Tibial artery (tissue), 4 donors: ENCODE measurements around the gene ZNF599.
A peak's percentile ranks its signal among the peaks of the same experiment; 100 is the strongest.

Source experiments
- DNase-seq, 2 donors: peaks; one replicate each; pipeline ENCODE4 v3.0.0-alpha.2; 2019
- H3K27ac ChIP-seq, 2 donors: fragments of 200-600 bp; sonication (generic) in 1 of 2; 1 replicate in 1 of 2; 2 replicates in 1 of 2; pipeline ENCODE4 v1.5.1; 2018 to 2019; ENCODE audit warnings: mild to moderate bottlenecking in 1 of 2
- H3K27me3 ChIP-seq, 2 donors: fragments of 200-600 bp; sonication (generic) in 1 of 2; one replicate each; pipeline versions ENCODE4 v1.5.1 to v1.6.0; 2016 to 2019
- H3K36me3 ChIP-seq, 3 donors: fragments of 200-600 bp; sonication (generic) in 2 of 3; one replicate each; pipeline ENCODE4 v1.5.1; 2016 to 2019; ENCODE audit warnings: mild to moderate bottlenecking in 2 of 3
- H3K4me1 ChIP-seq, 4 donors: fragments of 200-600 bp; sonication (generic) in 2 of 4; 1 replicate in 3 of 4; 2 replicates in 1 of 4; pipeline ENCODE4 v1.5.1; 2016 to 2019
- H3K4me3 ChIP-seq, 2 donors: fragments of 200-600 bp; sonication (generic) in 1 of 2; 1 replicate in 1 of 2; 2 replicates in 1 of 2; pipeline ENCODE4 v1.5.1; 2018 to 2019; ENCODE audit warnings: mild to moderate bottlenecking in 2 of 2
- H3K9me3 ChIP-seq, 3 donors: fragments of 200-600 bp; sonication (generic) in 1 of 3; one replicate each; pipeline ENCODE4 v1.5.1; 2016 to 2019
- intact Hi-C: fragments of 100-400 bp; cut with DNase I; formaldehyde crosslinking; loops from one replicate; pipeline ENCODE4 v1.15.0; 2023; ENCODE audit warnings: low total_unique reads
- TF ChIP-seq, protein P1 (sequence below), 2 experiments: fragments of 200-600 bp in 1 of 2; fragments of 450-650 bp in 1 of 2; IDR thresholded peaks; one replicate each; pipeline ENCODE4 v1.5.1; 2017 to 2019; ENCODE audit warnings: antibody characterized with exemption in 2 of 2, mild to moderate bottlenecking in 1 of 2, moderate library complexity in 1 of 2

The ZNF599 gene

DNA sequence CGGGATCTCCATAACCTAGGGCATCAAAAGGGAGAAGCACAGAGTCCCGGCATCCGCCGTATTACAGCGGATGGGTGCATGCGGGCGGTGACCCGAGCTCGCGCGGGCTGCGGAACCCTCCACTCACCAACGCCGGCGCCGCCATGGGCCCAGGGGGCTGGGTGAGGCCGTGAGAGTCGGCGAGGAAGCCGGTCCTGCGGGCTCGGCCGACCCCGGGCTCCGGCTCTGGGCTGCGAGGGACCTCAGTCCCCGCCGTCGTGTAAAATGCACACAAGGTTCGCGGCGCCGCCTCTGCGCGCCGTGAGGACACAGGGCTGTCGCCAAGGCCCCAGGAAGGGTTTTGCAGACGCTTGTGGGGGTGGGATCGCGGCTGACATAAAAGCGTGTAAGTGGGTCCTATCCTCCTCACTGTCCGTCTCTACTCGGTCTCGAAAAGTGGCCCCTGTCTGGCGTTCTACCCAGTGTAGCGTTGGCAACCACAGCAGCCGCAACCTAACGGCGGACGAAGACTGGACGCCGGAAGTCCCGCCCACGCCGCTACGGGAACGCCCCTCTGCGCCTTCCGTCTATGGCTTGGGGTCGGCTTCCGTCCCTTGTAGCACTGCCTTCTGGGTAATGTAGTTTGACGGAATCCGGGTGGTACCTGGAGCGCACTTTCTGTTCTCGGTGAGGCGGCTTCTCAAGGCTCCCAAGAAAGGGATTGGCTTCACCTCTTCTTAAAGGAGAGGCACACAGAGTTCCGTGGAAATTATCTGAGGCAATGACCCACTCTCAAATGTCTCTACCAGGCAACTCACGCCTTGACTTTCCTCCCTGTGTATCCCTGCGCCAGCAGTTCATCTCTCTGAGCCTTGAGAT lies at the start of gene ZNF599:
Gene ZNF599, minus strand, starts transcription at position 519 of the 858 bp plus-strand sequence. Its CDS starts 374 bp downstream, at position 145.
- TF ChIP-seq, protein P1, sequence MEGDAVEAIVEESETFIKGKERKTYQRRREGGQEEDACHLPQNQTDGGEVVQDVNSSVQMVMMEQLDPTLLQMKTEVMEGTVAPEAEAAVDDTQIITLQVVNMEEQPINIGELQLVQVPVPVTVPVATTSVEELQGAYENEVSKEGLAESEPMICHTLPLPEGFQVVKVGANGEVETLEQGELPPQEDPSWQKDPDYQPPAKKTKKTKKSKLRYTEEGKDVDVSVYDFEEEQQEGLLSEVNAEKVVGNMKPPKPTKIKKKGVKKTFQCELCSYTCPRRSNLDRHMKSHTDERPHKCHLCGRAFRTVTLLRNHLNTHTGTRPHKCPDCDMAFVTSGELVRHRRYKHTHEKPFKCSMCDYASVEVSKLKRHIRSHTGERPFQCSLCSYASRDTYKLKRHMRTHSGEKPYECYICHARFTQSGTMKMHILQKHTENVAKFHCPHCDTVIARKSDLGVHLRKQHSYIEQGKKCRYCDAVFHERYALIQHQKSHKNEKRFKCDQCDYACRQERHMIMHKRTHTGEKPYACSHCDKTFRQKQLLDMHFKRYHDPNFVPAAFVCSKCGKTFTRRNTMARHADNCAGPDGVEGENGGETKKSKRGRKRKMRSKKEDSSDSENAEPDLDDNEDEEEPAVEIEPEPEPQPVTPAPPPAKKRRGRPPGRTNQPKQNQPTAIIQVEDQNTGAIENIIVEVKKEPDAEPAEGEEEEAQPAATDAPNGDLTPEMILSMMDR (IDR thresholded peaks at IDR 0.05), result no peak
- DNase-seq, result peak; percentile 87 to 94
- H3K27me3 ChIP-seq, result no peaks in the 10 kb centered on the region
- peak within 1 kb of the TSS; percentile 76 to 82 for H3K4me3 ChIP-seq
- H3K9me3 ChIP-seq, result no peaks in the 10 kb centered on the region
- intact Hi-C loops, result loop anchor here (5.0 kb wide), 1 partner anchor 41 kb away; the partner anchor contains the start of gene ZNF181
- peaks cover 0 to 12% (median 10%) of the 10 kb centered on the region in 4 donors for H3K4me1 ChIP-seq
- H3K27ac ChIP-seq, result peak within 1 kb of the TSS; percentile 71 to 84
- peaks cover 17 to 26% (median 21%) of the 10 kb centered on the region in 3 donors for H3K36me3 ChIP-seq

DNA sequence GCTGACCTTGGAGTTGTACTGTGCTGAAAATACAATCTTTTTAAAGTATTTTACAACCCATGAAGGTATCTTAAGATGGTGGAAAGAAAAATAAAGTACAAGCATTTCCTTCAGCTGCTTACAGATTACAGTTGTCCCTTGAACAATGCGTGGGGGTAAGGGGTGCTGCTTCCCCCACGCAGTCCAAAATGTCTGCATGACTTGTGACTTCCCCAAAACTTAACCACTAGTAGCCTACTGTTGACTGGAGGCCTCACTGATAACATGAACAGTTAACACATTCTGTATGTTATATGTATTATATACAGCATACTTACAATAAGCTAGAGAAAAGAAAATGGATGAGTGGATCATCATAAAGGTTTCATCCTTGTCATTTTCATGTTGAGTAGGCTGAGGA lies 45.3 kb upstream of the ZNF599 start:
- no peak for DNase-seq
- Histone ChIP-seq H3K27ac (no peak overlapping the region), H3K27me3 (no peaks in the 10 kb centered on the region), H3K4me3 (no peak overlapping the region), H3K4me1 (no peaks in the 10 kb centered on the region), H3K36me3 (no peaks in the 10 kb centered on the region), H3K9me3 (no peaks in the 10 kb centered on the region)
- intact Hi-C loops, result no loop called here
- TF ChIP-seq, protein P1 (IDR thresholded peaks at IDR 0.05), result no peak

DNA sequence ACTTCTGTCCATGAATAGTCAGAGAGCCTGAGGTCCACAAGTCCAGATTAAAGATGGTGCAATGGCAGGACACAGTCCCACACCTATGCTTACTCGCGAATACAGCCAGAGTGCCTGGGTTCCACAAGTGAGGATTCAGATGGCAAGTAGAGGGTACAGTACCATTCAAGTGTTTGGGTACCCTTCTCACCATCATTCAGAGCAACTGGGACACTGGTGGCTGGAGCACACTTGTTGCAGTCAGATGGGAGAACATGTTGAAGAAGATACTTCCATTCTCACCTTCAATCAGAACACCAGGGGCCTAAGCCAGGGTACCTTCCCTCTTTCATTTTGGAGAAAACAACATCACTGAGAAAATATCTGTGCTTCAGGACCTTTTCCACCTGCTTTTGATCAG lies 43.7 kb upstream of the ZNF599 start:
- H3K9me3 ChIP-seq, result no peaks in the 10 kb centered on the region
- H3K4me1 ChIP-seq, result no peaks in the 10 kb centered on the region
- intact Hi-C loops, result no loop called here
- H3K36me3 ChIP-seq, result no peaks in the 10 kb centered on the region
- H3K27me3 ChIP-seq, result no peaks in the 10 kb centered on the region
- TF ChIP-seq, protein P1 (IDR thresholded peaks at IDR 0.05), result no peak
- no peak overlapping the region for H3K4me3 ChIP-seq
- no peak overlapping the region for H3K27ac ChIP-seq
- no peak for DNase-seq

DNA sequence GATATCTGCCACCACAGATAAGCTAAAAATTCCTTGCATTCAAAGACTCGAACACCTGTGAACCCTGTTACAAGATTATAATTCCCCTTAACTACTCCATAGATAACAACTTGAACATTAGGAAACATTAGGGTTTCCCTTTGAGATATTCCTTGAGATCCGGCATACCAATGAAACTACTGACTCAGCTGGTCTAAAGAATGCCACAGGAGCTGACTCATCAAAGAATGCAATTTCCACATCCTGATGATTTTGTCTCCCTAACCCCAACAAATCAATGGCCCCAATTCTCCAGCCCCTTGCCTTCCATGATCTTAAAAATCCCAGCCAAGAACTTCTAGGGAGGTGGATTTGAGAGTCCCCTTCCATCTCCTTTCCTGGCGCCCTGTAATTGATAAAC lies 35.6 kb upstream of the ZNF599 start:
- no peak for DNase-seq
- H3K9me3 ChIP-seq, result peaks cover 0 to 10% (median 4%) of the 10 kb centered on the region in 3 donors
- no peak overlapping the region for H3K4me3 ChIP-seq
- intact Hi-C loops, result no loop called here
- no peak overlapping the region for H3K27ac ChIP-seq
- no peaks in the 10 kb centered on the region for H3K4me1 ChIP-seq
- TF ChIP-seq, protein P1 (IDR thresholded peaks at IDR 0.05), result no peak
- no peaks in the 10 kb centered on the region for H3K36me3 ChIP-seq
- no peaks in the 10 kb centered on the region for H3K27me3 ChIP-seq

DNA sequence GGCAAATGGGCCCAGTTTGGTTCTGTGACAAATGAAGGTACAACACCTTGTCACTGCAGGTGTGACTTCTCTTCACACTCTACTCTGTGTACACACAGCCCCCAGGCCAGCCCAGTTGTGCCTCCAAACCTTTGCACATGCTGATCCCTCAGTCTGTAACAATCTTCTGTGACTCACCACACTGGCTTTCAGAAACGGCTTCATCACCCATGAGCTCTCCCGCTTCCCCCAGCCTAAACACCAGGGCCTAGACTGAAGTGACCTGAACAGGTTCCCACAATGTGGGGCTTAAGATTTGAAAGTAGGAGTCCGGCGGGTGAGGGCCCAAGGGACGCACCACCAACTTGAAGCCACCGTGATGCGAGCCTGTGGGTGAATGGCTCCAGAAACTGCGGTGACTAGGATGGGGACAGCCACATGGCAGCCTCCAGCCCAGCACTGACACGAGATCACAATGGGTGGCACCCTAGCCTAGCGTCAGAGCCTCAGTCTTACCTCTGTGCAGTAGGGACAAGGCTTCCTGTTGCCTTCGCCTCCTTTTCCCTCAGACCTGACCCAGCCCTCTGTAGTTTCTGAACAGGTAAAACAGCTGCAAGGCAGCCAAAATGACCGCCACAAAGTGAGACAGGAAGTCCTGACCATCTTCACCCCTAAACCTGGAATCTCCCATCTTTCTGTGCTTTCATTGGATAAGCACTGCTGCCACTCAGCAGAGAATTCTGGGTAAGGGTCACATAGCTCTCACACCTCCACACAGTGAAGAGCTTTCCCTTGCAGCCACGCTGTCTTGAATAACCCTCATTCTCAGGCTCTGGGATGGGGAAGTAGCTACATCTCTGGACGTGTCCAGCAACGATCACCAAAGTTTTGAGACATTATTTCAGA lies 34.2 kb upstream of the ZNF599 start:
- DNase-seq, result no peak
- no peak overlapping the region for H3K4me3 ChIP-seq
- H3K36me3 ChIP-seq, result no peaks in the 10 kb centered on the region
- peaks cover 0 to 10% (median 4%) of the 10 kb centered on the region in 3 donors for H3K9me3 ChIP-seq
- TF ChIP-seq, protein P1 (IDR thresholded peaks at IDR 0.05), result no peak
- no peaks in the 10 kb centered on the region for H3K4me1 ChIP-seq
- no peak overlapping the region for H3K27ac ChIP-seq
- intact Hi-C loops, result no loop called here
- H3K27me3 ChIP-seq, result peaks cover 0 to 6% of the 10 kb centered on the region in 2 donors
